Measurements from ENCODE around the gene ACR.

ACR gene

DNA sequence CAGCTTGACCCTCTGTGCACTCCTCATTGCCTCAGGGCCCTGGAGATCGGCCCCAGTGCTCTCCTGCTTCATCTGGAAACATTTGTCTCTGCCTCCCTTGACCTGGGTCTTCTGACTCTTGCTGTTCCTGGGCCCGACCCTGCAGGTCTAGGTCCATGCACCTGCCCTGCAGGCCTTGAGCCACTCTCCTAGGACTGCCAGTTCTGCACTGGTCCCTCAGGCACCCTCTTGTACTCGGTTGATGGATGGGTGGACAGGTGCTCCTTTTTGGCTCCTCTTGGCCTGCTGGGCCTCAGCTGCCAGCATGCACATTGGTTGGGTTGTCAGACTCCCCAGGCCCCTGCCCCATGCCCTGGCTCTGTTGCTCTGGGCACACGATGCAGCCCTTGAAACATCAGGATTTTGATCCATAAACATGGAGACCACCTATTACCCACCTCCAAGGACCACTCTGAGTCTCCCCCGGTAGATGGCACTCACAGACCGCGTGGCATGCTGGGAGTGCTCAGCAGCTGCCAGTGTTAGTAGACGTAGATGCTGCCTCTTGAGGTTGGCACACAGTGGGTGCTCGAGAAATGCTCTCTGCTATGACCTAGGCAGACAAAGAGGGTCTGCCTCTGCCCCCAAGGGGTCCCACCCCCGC is 20.2 kb upstream of the ACR start:
- no peak for DNase-seq (ENCODE audit: low spot score)

DNA sequence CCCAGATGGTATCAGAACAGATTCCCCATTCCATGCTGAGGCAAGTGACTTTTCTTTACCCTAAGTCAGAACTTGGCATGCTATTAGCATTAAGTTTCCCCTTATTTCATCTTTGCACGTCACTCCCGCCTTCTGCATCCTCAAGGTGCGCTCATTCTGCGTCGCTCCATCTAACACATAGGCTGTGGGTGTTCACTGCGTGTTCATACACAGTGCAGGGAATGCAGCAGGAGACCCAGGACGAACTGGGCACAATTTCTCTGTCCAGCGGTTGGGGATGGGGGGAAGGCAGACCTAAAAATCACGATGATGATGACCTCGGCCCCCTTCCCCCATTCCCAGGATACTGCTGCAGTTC is 19.7 kb upstream of the ACR start:
- no peak for DNase-seq (ENCODE audit: low spot score)

- DNase-seq (ENCODE audit: low spot score): no peak
Observed at GRCh38 chr22:50719814-50720300, 18.1 kb upstream of the ACR start.

GRCh38 chr22:50720301-50721256 is 17.4 kb upstream of the ACR start:
- DNase-seq (ENCODE audit: low spot score): peak; percentile 43

GRCh38 chr22:50721257-50721844 is 16.7 kb upstream of the ACR start:
- DNase-seq (ENCODE audit: low spot score): no peak

GRCh38 chr22:50722048-50722701 is 15.8 kb upstream of the ACR start:
- DNase-seq (ENCODE audit: low spot score): no peak

- DNase-seq (ENCODE audit: low spot score): no peak
Observed at GRCh38 chr22:50722716-50723428, 15.1 kb upstream of the ACR start.

DNA sequence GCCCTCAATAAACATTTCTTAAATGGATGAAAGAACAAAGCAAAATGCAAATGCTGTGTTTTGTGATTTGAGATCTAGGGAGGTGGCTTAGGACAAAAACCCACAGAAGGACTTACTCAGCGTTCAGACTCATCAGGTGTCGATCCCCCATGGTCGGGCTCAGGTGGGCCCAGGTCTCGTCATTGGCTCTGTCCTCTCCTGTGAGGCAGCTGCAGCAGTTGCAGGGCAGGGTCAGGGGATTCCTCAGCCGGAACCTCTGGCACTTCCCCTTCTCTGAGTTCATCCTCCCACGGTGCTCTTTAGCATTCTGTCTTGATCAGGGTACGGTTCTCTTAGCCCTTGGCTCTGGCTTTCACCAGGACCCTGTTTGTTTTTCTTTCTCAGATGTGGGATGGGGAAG is 14.0 kb upstream of the ACR start:
- no peak for DNase-seq (ENCODE audit: low spot score)

DNA sequence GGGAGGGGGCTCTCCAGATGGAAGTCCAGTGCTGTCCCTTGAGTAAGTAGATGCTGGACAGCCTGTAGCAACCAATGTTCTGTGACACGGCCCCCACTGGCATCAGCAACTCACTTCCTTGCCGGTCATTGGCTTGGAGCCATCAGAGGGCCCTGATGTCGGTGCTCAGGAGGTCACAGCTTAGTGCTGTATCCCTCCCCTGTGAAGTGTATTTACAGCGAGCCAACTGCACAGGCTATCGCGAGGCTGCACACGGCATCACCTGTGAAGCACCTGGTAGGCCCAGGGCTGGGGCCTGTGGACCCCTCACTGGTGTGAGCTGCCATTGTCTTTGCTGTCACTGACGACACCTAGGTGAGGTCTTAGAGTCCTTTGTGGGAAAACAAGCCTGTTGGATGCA is 13.4 kb upstream of the ACR start:
- no peak for DNase-seq (ENCODE audit: low spot score)

GRCh38 chr22:50725597-50725996 is 12.4 kb upstream of the ACR start:
- DNase-seq (ENCODE audit: low spot score): no peak

DNA sequence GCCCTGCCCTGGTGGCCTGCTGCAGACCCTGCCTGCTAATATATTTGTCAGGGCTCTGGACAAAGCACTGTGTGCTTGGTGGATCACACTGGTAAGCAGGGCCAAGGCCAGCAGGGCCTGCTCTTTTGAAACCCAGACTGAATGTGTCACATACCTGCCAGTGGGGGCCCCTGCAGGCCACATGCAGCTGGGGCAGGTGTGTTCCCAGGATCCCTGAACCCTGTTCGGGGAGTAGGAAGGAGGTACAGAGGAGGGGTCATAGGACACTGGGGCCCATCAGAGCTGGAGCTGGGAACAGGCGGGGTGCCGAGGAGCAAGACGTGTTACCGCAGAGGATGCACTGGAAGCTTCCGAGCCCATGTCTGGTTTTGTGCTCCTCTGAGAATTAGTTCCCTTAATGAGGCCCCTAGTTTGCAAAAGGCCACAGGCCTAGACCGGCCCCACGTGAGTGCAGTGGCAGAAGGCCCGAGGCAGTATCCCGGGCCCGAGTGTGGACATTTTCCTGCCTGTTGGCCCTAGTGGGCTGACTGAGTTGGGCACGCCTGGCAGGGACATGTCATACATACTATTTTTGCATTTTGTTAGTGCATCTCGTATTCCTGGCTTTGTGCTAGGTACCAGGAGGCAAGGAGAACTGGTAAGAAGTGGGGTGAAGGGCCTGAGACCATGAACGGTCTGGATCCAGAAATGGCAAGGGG is 11.2 kb upstream of the ACR start:
- DNase-seq (ENCODE audit: low spot score): no peak

GRCh38 chr22:50727678-50728522 is 10.1 kb upstream of the ACR start:
- DNase-seq (ENCODE audit: low spot score): no peak

DNA sequence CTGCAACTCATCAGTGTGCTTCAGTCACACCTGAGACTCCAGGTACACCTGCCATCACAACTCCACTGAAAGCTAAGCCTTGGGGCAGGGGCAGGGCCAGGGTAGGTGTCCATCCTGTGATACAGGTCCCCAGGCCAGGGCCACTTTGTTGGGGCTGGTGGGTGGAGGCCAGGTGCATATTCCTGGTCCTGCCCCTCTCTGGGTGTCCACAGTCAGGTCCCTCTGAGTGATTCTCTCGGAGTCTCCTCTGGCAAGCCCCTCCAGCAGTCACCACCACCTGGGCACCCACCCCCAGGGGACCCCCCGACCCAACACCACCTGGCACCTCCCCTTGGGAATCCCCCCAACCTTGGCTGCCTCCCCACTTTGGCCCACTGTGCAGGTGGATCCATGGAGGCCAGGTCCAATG is 9.5 kb upstream of the ACR start:
- DNase-seq (ENCODE audit: low spot score): no peak

GRCh38 chr22:50729391-50730012 is 8.5 kb upstream of the ACR start:
- DNase-seq (ENCODE audit: low spot score): no peak

DNA sequence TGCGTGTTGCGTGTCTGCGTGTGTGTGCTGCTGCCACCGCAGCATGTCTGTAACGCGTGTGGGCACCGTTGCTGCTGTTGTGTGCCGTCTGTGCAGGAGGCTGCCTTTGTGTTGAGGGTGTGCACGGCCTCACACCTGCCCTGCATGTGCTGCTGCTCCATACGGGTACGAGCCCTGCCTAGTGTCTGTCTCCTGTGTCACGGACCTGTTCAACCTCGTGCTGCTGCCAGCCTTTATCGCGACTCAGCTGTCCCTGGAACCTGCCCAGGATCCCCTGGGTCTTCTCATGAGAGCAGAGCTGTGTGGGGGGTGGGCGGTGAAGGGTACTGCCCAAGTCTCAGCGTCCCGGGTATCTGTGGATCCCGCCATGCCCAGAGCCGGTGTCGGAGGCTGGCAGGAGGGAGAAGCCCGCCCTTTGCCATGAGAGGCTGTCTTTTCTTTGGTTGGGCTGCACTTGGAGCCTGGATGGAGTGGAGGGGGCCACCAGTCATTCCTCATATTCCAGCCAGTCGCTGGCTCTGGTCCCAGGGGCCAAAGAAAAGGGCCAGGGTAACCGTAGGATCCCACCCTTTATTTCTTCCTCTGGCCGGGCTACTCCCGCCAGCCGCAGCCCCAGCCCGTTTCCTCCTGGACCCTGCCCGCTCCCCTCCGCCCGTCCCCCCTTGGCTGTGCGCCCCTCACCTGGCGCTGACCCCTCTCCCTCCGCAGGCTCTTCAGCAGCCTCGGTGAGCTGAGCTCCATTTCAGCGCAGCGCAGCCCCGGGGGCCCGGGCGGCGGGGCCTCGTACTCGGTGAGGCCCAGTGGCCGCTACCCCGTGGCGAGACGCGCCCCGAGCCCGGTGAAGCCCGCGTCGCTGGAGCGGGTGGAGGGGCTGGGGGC is 7.8 kb upstream of the ACR start:
- no peak for DNase-seq (ENCODE audit: low spot score)

GRCh38 chr22:50730941-50731661 is 6.9 kb upstream of the ACR start:
- no peak for DNase-seq (ENCODE audit: low spot score)

DNA sequence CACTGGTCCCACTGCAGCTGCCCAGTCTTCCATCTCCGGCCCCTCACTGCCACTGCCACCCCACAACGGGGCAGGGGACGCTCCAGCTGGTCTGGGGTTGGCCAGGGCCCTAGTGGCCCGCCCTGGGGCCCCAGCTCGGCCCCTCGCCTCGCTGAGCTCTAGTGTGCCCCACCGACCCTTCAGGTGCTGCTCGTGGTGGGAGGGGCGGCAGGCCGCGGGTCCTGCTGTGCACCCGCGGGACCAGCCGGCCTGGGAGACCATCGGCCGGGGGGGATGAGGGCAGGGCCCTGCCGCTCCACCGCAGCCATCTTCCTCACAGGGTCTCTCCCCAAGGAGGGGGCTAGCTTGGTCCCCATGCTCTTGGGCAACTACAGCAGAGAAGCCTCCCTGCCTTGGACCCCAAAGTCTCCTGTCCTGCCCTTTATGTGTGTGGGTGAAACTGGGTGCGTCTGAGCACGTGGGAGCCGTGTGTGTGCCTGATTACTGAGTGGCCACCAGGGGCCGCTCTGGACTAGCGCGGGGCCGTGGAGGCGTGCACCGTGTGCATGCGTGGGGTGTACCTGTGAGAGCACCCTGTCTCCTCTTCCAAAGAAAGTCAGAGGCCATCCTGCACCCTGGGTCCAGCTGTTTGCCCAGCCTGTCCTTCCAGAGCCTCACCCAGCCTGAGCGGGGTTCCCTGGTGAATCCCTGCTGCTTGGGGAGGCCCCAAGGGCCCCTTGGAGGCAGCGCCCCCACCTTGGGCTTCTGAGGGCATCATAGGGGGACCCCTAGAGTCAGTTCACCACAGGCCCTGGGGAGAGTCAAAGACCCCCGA is 6.0 kb upstream of the ACR start:
- peak; percentile 91 for DNase-seq (ENCODE audit: low spot score)

Data from GM03348 (cell line).